K562 (cell line): Measurements from ENCODE around the gene FAM83D. TPM values are rescaled to one million over a fixed set of nuclear protein-coding genes. Genes with fewer than 3 reads are reported as not detected.
A peak's percentile ranks its signal among the peaks of the same experiment; 100 is the strongest.

Experiments
- CBX1 ChIP-seq: sonication (generic); IDR thresholded peaks from 2 replicates; pipeline ENCODE4 v1.6.1; 2016; ENCODE audit warnings: antibody characterized with exemption, low read depth, mild to moderate bottlenecking
- E2F1 ChIP-seq: sonication (generic); formaldehyde crosslinking; IDR thresholded peaks from 2 replicates; pipeline ENCODE4 v1.8.1; 2023; ENCODE audit warnings: mild to moderate bottlenecking, missing genetic modification reagents, moderate library complexity
- EHMT2 ChIP-seq: fragments of 450-650 bp; IDR thresholded peaks from 2 replicates; pipeline ENCODE4 v1.6.1; 2018; ENCODE audit warnings: antibody characterized with exemption
- KLF1 ChIP-seq: fragments of 450-650 bp; IDR thresholded peaks from 2 replicates; pipeline ENCODE4 v1.6.1; 2016; ENCODE audit warnings: missing genetic modification characterization, missing compliant biosample characterization
- NBN ChIP-seq: fragments of 450-650 bp; IDR thresholded peaks from 2 replicates; pipeline ENCODE4 v1.6.1; 2016; ENCODE audit warnings: low read depth, mild to moderate bottlenecking
- RBBP5 ChIP-seq: fragments of 200-600 bp; sonication (generic); IDR thresholded peaks from 2 replicates; pipeline ENCODE4 v1.6.1; 2012; ENCODE audit warnings: borderline replicate concordance, mild to moderate bottlenecking, low read length, control low read depth, inconsistent platforms; ENCODE audit not compliant: insufficient read depth, poor library complexity, severe bottlenecking
- RCOR1 ChIP-seq, 2 experiments: IDR thresholded peaks; 2 replicates each; pipeline ENCODE4 v1.6.1; 2012; ENCODE audit warnings: low read depth in 2 of 2, low read length in 2 of 2, borderline replicate concordance in 1 of 2, improper control_type of control experiment in 1 of 2
- RERE ChIP-seq: sonication (generic); formaldehyde crosslinking; IDR thresholded peaks from 2 replicates; pipeline ENCODE4 v1.8.0; 2023; ENCODE audit warnings: missing genetic modification reagents, mild to moderate bottlenecking, borderline replicate concordance
- SMAD4 ChIP-seq: fragments of 250-450 bp; sonication (Bioruptor Pico); conservative IDR thresholded peaks from 2 replicates; pipeline ENCODE4 v1.8.0; 2021; ENCODE audit warnings: inconsistent platforms, mild to moderate bottlenecking, moderate library complexity
- XRCC5 ChIP-seq: fragments of 200-400 bp; formaldehyde crosslinking; IDR thresholded peaks from 2 replicates; pipeline ENCODE4 v1.6.1; 2017; ENCODE audit warnings: low read depth, mild to moderate bottlenecking, low read length
- ZFX ChIP-seq: sonication (generic); formaldehyde crosslinking; IDR thresholded peaks from 2 replicates; pipeline ENCODE4 v1.8.0; 2022; ENCODE audit warnings: mild to moderate bottlenecking, missing genetic modification reagents, moderate library complexity
- ZNF316 ChIP-seq: fragments of 450-650 bp; IDR thresholded peaks from 2 replicates; pipeline ENCODE4 v1.6.1; 2016
- ZNF592 ChIP-seq: fragments of 450-650 bp; IDR thresholded peaks from 2 replicates; pipeline ENCODE4 v1.6.1; 2017; ENCODE audit warnings: antibody characterized with exemption, mild to moderate bottlenecking
- ZNF699 ChIP-seq: fragments of 250-450 bp; sonication (Bioruptor Pico); IDR thresholded peaks from 2 replicates; pipeline ENCODE4 v1.8.0; 2021; ENCODE audit warnings: mild to moderate bottlenecking, moderate library complexity; ENCODE audit not compliant: insufficient replicate concordance
- polyA plus RNA-seq, 8 experiments: library from polyadenylated mRNA; depleted of rRNA in 4 of 8; stranded (reverse) in 5 of 8; unstranded in 3 of 8; fragments of >200 nt; fragmentation: Nextera tagmentation in 2 of 8; fragmentation: Illumina TruSeq in 1 of 8; extraction: Ambion mirVana in 2 of 8; extraction: Trizol in 1 of 8; gene quantifications; 2 replicates each; pipeline versions ENCODE4 v1.2.1 to v1.2.3, GENCODE V29; 2011 to 2014; ENCODE audit warnings: inconsistent platforms in 1 of 8, missing spikeins in 1 of 8
- total RNA-seq, 7 experiments: library from RNA; depleted of rRNA in 6 of 7; stranded (reverse); fragments of >200 nt in 6 of 7; fragmentation: Illumina TruSeq in 2 of 7; extraction: Trizol in 2 of 7; gene quantifications; 2 replicates each; pipeline versions ENCODE4 v1.2.1 to v1.2.3, GENCODE V29; 2011 to 2021; ENCODE audit warnings: low replicate concordance in 1 of 7

FAM83D gene
- total and polyA plus RNA-seq, 9 of the 15 experiments (the other 6 are each of a cell fraction or from before 2014, with no cell fraction given), result 8.2 to 66.1 (median 43.5) TPM

- TF ChIP-seq NBN (peak; percentile 55; the same call in 1 of the 2 replicates), SMAD4 (CRISPR knock-in tag) (peak; percentile 37; the same call in 1 of the 2 replicates), XRCC5 (0 out of 2 replicates have a peak, but pooled peaks have one; percentile 21), ZNF699 (CRISPR knock-in tag) (no peak), ZNF592 (0 out of 2 replicates have a peak, but pooled peaks have one; percentile 26), KLF1 (tag) (0 out of 2 replicates have a peak, but pooled peaks have one; percentile 34), RBBP5 (peak; percentile 93), ZNF316 (no peak), E2F1 (CRISPR knock-in tag) (peak; percentile 86), RERE (peak; percentile 96; the same call in 1 of the 2 replicates), RCOR1 (IDR thresholded peaks at IDR 0.05; ENCODE audit: borderline replicate concordance in 1 of 2, low read depth in 2 of 2, low read length in 2 of 2) (peak in 1 of 2 experiments; percentile 83; a peak in 2 of 4 replicates), ZFX (CRISPR knock-in tag) (peak; percentile 95), EHMT2 (no peak), CBX1 (peak; percentile 92; the same call in 1 of the 2 replicates)
Observed at GRCh38 chr20:38926142-38926933, at the start of gene FAM83D (continued).
